Transverse colon (tissue), 3 donors: Measurements from ENCODE around the gene ANKH.

Experiments used
- POLR2A ChIP-seq: fragments of 450-650 bp; IDR thresholded peaks from one replicate; pipeline ENCODE4 v1.6.1; 2016; ENCODE audit warnings: antibody characterized with exemption, mild to moderate bottlenecking, moderate library complexity
- TF ChIP-seq, protein P1 (sequence below), 5 experiments: fragments of 200-600 bp in 3 of 5; fragments of 450-650 bp in 2 of 5; sonication (generic) in 3 of 5; IDR thresholded peaks; 1 replicate in 2 of 5; 2 replicates in 3 of 5; pipeline ENCODE4 v1.5.1; 2016 to 2017; ENCODE audit warnings: antibody characterized with exemption in 5 of 5, inconsistent platforms in 3 of 5, mild to moderate bottlenecking in 2 of 5, moderate library complexity in 1 of 5

DNA sequence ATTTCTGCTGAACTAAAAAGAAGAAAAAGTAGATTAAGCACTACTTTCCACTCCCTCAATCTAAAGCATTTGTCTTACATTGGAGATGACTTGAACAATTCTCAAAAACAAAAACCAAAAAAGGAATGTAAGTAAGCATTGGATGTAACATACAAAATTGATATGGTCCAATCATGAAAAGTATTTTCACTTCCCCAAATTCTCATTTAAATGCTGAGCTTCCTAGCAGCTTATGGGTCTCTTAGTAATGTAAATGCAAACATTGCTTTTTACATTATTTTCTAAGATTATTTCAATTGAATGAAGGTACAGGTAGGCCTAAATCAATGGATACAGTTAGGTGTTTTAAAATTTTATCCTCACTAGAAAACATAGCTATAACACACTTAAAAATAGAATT lies 20.0 kb downstream of the ANKH start:
- TF ChIP-seq, protein P1, sequence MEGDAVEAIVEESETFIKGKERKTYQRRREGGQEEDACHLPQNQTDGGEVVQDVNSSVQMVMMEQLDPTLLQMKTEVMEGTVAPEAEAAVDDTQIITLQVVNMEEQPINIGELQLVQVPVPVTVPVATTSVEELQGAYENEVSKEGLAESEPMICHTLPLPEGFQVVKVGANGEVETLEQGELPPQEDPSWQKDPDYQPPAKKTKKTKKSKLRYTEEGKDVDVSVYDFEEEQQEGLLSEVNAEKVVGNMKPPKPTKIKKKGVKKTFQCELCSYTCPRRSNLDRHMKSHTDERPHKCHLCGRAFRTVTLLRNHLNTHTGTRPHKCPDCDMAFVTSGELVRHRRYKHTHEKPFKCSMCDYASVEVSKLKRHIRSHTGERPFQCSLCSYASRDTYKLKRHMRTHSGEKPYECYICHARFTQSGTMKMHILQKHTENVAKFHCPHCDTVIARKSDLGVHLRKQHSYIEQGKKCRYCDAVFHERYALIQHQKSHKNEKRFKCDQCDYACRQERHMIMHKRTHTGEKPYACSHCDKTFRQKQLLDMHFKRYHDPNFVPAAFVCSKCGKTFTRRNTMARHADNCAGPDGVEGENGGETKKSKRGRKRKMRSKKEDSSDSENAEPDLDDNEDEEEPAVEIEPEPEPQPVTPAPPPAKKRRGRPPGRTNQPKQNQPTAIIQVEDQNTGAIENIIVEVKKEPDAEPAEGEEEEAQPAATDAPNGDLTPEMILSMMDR (IDR thresholded peaks at IDR 0.05), result no peak
- TF ChIP-seq POLR2A, result no peak
